Skeletal muscle tissue (tissue), 4 donors: ENCODE results near the gene CLC. TPM values are rescaled to one million over a fixed set of nuclear protein-coding genes. Genes with fewer than 3 reads are reported as not detected.

Source experiments
- H3K27ac ChIP-seq: one replicate; pipeline ENCODE4 v1.7.0; 2013; ENCODE audit warnings: mild to moderate bottlenecking, low read depth, low read length, inconsistent platforms
- H3K27me3 ChIP-seq, 3 donors: one replicate each; pipeline ENCODE4 v1.7.0; 2013; ENCODE audit warnings: low read length in 3 of 3; ENCODE audit not compliant: control insufficient read depth in 3 of 3, insufficient read depth in 3 of 3
- H3K36me3 ChIP-seq, 3 donors: one replicate each; pipeline ENCODE4 v1.7.0; 2013; ENCODE audit warnings: low read length in 3 of 3; ENCODE audit not compliant: control insufficient read depth in 3 of 3, insufficient read depth in 3 of 3
- H3K4me1 ChIP-seq, 3 donors: one replicate each; pipeline ENCODE4 v1.7.0; 2013; ENCODE audit warnings: low read length in 3 of 3, mild to moderate bottlenecking in 3 of 3; ENCODE audit not compliant: control insufficient read depth in 3 of 3, insufficient read depth in 3 of 3
- H3K4me3 ChIP-seq, 3 donors: one replicate each; pipeline ENCODE4 v1.7.0; 2013; ENCODE audit warnings: low read length in 3 of 3
- H3K9ac ChIP-seq, 3 donors: one replicate each; pipeline ENCODE4 v1.7.0; 2013; ENCODE audit warnings: low read length in 3 of 3, mild to moderate bottlenecking in 3 of 3, moderate library complexity in 2 of 3, low read depth in 1 of 3
- H3K9me3 ChIP-seq, 3 donors: one replicate each; pipeline ENCODE4 v1.7.0; 2013; ENCODE audit warnings: low read length in 3 of 3; ENCODE audit not compliant: control insufficient read depth in 3 of 3
- total RNA-seq: library from RNA; depleted of rRNA; stranded (reverse); fragments of >200 nt; gene quantifications from one replicate; pipeline ENCODE4 v1.2.3, GENCODE V29; 2014
- donor health status: Osteomylitis.

CLC gene
- total RNA-seq, 1 donor from 2014 or later, result 5.7 TPM

- no peaks in the 10 kb centered on the region for H3K9me3 ChIP-seq
- H3K4me3 ChIP-seq, result no peak overlapping the region
Measured at GRCh38 chr19:39752795-39753194, 15.0 kb upstream of the CLC start.

GRCh38 chr19:39752390-39752789, 14.6 kb upstream of the CLC start:
- Histone ChIP-seq H3K4me3 (no peak overlapping the region), H3K36me3 (no peaks in the 10 kb centered on the region)

More at GRCh38 chr19:39752795-39753194, 15.0 kb upstream of the CLC start:
- Histone ChIP-seq H3K27me3 (peaks cover 2 to 13% (median 9%) of the 10 kb centered on the region in 3 donors), H3K27ac (no peak overlapping the region), H3K36me3 (no peaks in the 10 kb centered on the region), H3K4me1 (no peaks in the 10 kb centered on the region), H3K9ac (no peak overlapping the region)

GRCh38 chr19:39749981-39750380, 12.2 kb upstream of the CLC start:
- Histone ChIP-seq H3K9ac (no peak overlapping the region), H3K4me1 (no peaks in the 10 kb centered on the region), H3K4me3 (no peak overlapping the region), H3K36me3 (no peaks in the 10 kb centered on the region), H3K27ac (no peak overlapping the region), H3K9me3 (no peaks in the 10 kb centered on the region), H3K27me3 (peaks cover 0 to 3% (median 2%) of the 10 kb centered on the region in 3 donors)

More at GRCh38 chr19:39752390-39752789, 14.6 kb upstream of the CLC start:
- no peaks in the 10 kb centered on the region for H3K9me3 ChIP-seq
- H3K27me3 ChIP-seq, result peaks cover 2 to 11% (median 6%) of the 10 kb centered on the region in 3 donors
- H3K9ac ChIP-seq, result no peak overlapping the region
- H3K27ac ChIP-seq, result no peak overlapping the region
- no peaks in the 10 kb centered on the region for H3K4me1 ChIP-seq

- Histone ChIP-seq H3K27ac (no peak overlapping the region), H3K4me3 (no peak overlapping the region), H3K27me3 (peaks cover 0 to 3% (median 2%) of the 10 kb centered on the region in 3 donors)
Measured at GRCh38 chr19:39746836-39747529, 9.2 kb upstream of the CLC start.

GRCh38 chr19:39745643-39746042, 7.8 kb upstream of the CLC start:
- no peaks in the 10 kb centered on the region for H3K36me3 ChIP-seq
- H3K27ac ChIP-seq, result no peak overlapping the region
- H3K4me1 ChIP-seq, result no peaks in the 10 kb centered on the region
- H3K9ac ChIP-seq, result no peak overlapping the region
- H3K27me3 ChIP-seq, result no peaks in the 10 kb centered on the region
- H3K9me3 ChIP-seq, result no peaks in the 10 kb centered on the region
- H3K4me3 ChIP-seq, result no peak overlapping the region

More at GRCh38 chr19:39746836-39747529, 9.2 kb upstream of the CLC start:
- no peaks in the 10 kb centered on the region for H3K9me3 ChIP-seq
- H3K36me3 ChIP-seq, result no peaks in the 10 kb centered on the region
- H3K4me1 ChIP-seq, result no peaks in the 10 kb centered on the region
- H3K9ac ChIP-seq, result no peak overlapping the region

- no peak overlapping the region for H3K27ac ChIP-seq
- no peaks in the 10 kb centered on the region for H3K9me3 ChIP-seq
- peaks cover 0 to 7% (median 7%) of the 10 kb centered on the region in 3 donors for H3K27me3 ChIP-seq
- H3K36me3 ChIP-seq, result no peaks in the 10 kb centered on the region
- no peak overlapping the region for H3K4me3 ChIP-seq
- H3K9ac ChIP-seq, result no peak overlapping the region
- H3K4me1 ChIP-seq, result no peaks in the 10 kb centered on the region
Measured at GRCh38 chr19:39740395-39740794, 2.6 kb upstream of the CLC start.

GRCh38 chr19:39738814-39739213, 985 bp upstream of the CLC start:
- H3K4me3 ChIP-seq, result no peak overlapping the region
- H3K36me3 ChIP-seq, result no peaks in the 10 kb centered on the region
- no peaks in the 10 kb centered on the region for H3K9me3 ChIP-seq
- no peak overlapping the region for H3K9ac ChIP-seq
- peaks cover 0 to 7% (median 7%) of the 10 kb centered on the region in 3 donors for H3K27me3 ChIP-seq
- H3K27ac ChIP-seq, result no peak overlapping the region
- no peaks in the 10 kb centered on the region for H3K4me1 ChIP-seq

- Histone ChIP-seq H3K4me1 (no peaks in the 10 kb centered on the region), H3K4me3 (no peak overlapping the region), H3K9me3 (no peaks in the 10 kb centered on the region), H3K36me3 (no peaks in the 10 kb centered on the region), H3K9ac (no peak overlapping the region), H3K27me3 (peaks cover 0 to 7% (median 7%) of the 10 kb centered on the region in 3 donors), H3K27ac (no peak overlapping the region)
Measured at GRCh38 chr19:39737351-39737750, 478 bp downstream of the CLC start.

GRCh38 chr19:39736088-39736487, 1.7 kb downstream of the CLC start:
- H3K27ac ChIP-seq, result no peak overlapping the region
- no peaks in the 10 kb centered on the region for H3K36me3 ChIP-seq
- peaks cover 0 to 7% (median 7%) of the 10 kb centered on the region in 3 donors for H3K27me3 ChIP-seq
- no peaks in the 10 kb centered on the region for H3K4me1 ChIP-seq
- no peaks in the 10 kb centered on the region for H3K9me3 ChIP-seq
- H3K4me3 ChIP-seq, result no peak overlapping the region
- H3K9ac ChIP-seq, result no peak overlapping the region

- Histone ChIP-seq H3K9ac (no peak overlapping the region), H3K9me3 (no peaks in the 10 kb centered on the region), H3K36me3 (no peaks in the 10 kb centered on the region), H3K4me3 (no peak overlapping the region), H3K27me3 (peaks cover 0 to 7% (median 7%) of the 10 kb centered on the region in 3 donors), H3K27ac (no peak overlapping the region), H3K4me1 (no peaks in the 10 kb centered on the region)
Measured at GRCh38 chr19:39735688-39736087, 2.1 kb downstream of the CLC start.
